ENCODE data around the gene CLPTM1.
A peak's percentile ranks its signal among the peaks of the same experiment; 100 is the strongest.

The CLPTM1 gene

GRCh38 chr19:44930088-44930487 lies 25.1 kb upstream of the CLPTM1 start:
- H3K79me1 ChIP-seq (replicated peaks; ENCODE audit: low read length, poor library complexity, severe bottlenecking): no peaks in the 10 kb centered on the region
- no peak overlapping the region for H3K4ac ChIP-seq (ENCODE audit: low read depth in 1 of 2, low read length in 2 of 2)
- H3K27ac ChIP-seq (ENCODE audit: low read length, poor library complexity, severe bottlenecking): no peak overlapping the region
- no peak overlapping the region for H3K18ac ChIP-seq (ENCODE audit: low read depth in 1 of 2, low read length in 2 of 2)
- H3K9me3 ChIP-seq (ENCODE audit: control insufficient read depth, low read length): no peaks in the 10 kb centered on the region
- H2BK12ac ChIP-seq (ENCODE audit: low read length in 2 of 2): no peak overlapping the region
- no peak overlapping the region for H2AK5ac ChIP-seq (ENCODE audit: low read length, severe bottlenecking)
- H3K36me3 ChIP-seq (ENCODE audit: control insufficient read depth in 1 of 2, insufficient read depth in 2 of 2, low read depth in 1 of 2, low read length in 2 of 2): no peaks in the 10 kb centered on the region
- H2BK5ac ChIP-seq (ENCODE audit: low read depth, low read length, poor library complexity, severe bottlenecking): no peak overlapping the region
- peaks cover 7% of the 10 kb centered on the region for H3K4me1 ChIP-seq (ENCODE audit: control insufficient read depth, insufficient read depth, low read depth, low read length)
- no peak for DNase-seq
- H2BK15ac ChIP-seq (ENCODE audit: low read depth, poor library complexity, severe bottlenecking): no peak overlapping the region
- no peak overlapping the region for H2AFZ ChIP-seq (ENCODE audit: low read depth, low read length)
- no peak overlapping the region for H4K8ac ChIP-seq (ENCODE audit: low read length)
- H3K4me2 ChIP-seq (ENCODE audit: low read length, poor library complexity, severe bottlenecking): no peak overlapping the region
- no peak overlapping the region for H2BK120ac ChIP-seq (ENCODE audit: low read depth, low read length)
- no peak overlapping the region for H3K14ac ChIP-seq (ENCODE audit: low read length in 2 of 2)
- H3K23ac ChIP-seq (ENCODE audit: low read length in 2 of 2): no peak overlapping the region
- WGBS: 91% methylated on average over 7 of the region's 7 CpGs
- no peak overlapping the region for H3K4me3 ChIP-seq (ENCODE audit: insufficient read depth in 1 of 2, low read depth in 1 of 2, low read length in 2 of 2)
- H4K91ac ChIP-seq (ENCODE audit: low read length): no peak overlapping the region
- no peak overlapping the region for H3K9ac ChIP-seq (ENCODE audit: low read length)
- no peaks in the 10 kb centered on the region for H3K27me3 ChIP-seq (ENCODE audit: control insufficient read depth in 1 of 2, insufficient read depth in 1 of 2, low read length in 2 of 2)

DNA sequence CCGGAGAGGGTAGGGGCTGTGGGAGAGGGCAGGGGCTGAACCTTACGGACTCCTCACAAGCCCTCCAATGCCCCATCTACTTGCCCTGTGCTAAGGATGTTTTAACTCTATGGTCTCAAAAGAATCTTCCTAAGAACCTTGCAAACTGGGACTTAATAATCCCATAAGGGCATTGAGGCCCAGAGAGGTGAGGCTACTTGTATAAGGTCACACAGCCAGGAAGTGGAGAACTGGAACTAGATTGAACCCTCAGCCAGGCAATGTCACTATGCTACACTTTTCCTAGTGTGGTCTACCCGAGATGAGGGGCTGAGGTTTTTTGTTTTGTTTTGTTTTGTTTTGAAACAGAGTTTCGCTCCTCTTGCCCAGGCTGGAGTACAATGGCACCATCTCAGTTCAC lies 23.6 kb upstream of the CLPTM1 start:
- Histone ChIP-seq H4K91ac (ENCODE audit: low read length) (no peak overlapping the region), H3K9me3 (ENCODE audit: control insufficient read depth, low read length) (no peaks in the 10 kb centered on the region), H3K27ac (ENCODE audit: low read length, poor library complexity, severe bottlenecking) (no peak overlapping the region), H3K4me1 (ENCODE audit: control insufficient read depth, insufficient read depth, low read depth, low read length) (peaks cover 6% of the 10 kb centered on the region), H3K23ac (ENCODE audit: low read length in 2 of 2) (no peak overlapping the region), H2BK15ac (ENCODE audit: low read depth, poor library complexity, severe bottlenecking) (peak overlapping the region; percentile 52), H3K79me1 (replicated peaks; ENCODE audit: low read length, poor library complexity, severe bottlenecking) (no peaks in the 10 kb centered on the region), H4K8ac (ENCODE audit: low read length) (no peak overlapping the region), H3K18ac (ENCODE audit: low read depth in 1 of 2, low read length in 2 of 2) (no peak overlapping the region), H3K4me3 (ENCODE audit: insufficient read depth in 1 of 2, low read depth in 1 of 2, low read length in 2 of 2) (no peak overlapping the region), H2BK5ac (ENCODE audit: low read depth, low read length, poor library complexity, severe bottlenecking) (no peak overlapping the region), H3K9ac (ENCODE audit: low read length) (no peak overlapping the region), H2AK5ac (ENCODE audit: low read length, severe bottlenecking) (no peak overlapping the region), H3K4me2 (ENCODE audit: low read length, poor library complexity, severe bottlenecking) (no peak overlapping the region), H3K27me3 (ENCODE audit: control insufficient read depth in 1 of 2, insufficient read depth in 1 of 2, low read length in 2 of 2) (no peaks in the 10 kb centered on the region), H3K14ac (ENCODE audit: low read length in 2 of 2) (no peak overlapping the region), H2BK12ac (ENCODE audit: low read length in 2 of 2) (no peak overlapping the region), H3K4ac (ENCODE audit: low read depth in 1 of 2, low read length in 2 of 2) (no peak overlapping the region), H2AFZ (ENCODE audit: low read depth, low read length) (no peak overlapping the region), H2BK120ac (ENCODE audit: low read depth, low read length) (no peak overlapping the region), H3K36me3 (ENCODE audit: control insufficient read depth in 1 of 2, insufficient read depth in 2 of 2, low read depth in 1 of 2, low read length in 2 of 2) (no peaks in the 10 kb centered on the region)
- 89% methylated on average over 4 of the region's 4 CpGs for WGBS
- DNase-seq: no peak

- Histone ChIP-seq H2AK5ac (ENCODE audit: low read length, severe bottlenecking) (no peak overlapping the region), H3K27ac (ENCODE audit: low read length, poor library complexity, severe bottlenecking) (no peak overlapping the region), H3K9ac (ENCODE audit: low read length) (no peak overlapping the region), H2BK12ac (ENCODE audit: low read length in 2 of 2) (no peak overlapping the region), H4K8ac (ENCODE audit: low read length) (no peak overlapping the region), H3K4me3 (ENCODE audit: insufficient read depth in 1 of 2, low read depth in 1 of 2, low read length in 2 of 2) (no peak overlapping the region), H2AFZ (ENCODE audit: low read depth, low read length) (no peak overlapping the region), H2BK120ac (ENCODE audit: low read depth, low read length) (no peak overlapping the region), H3K79me1 (replicated peaks; ENCODE audit: low read length, poor library complexity, severe bottlenecking) (no peaks in the 10 kb centered on the region), H2BK15ac (ENCODE audit: low read depth, poor library complexity, severe bottlenecking) (no peak overlapping the region), H2BK5ac (ENCODE audit: low read depth, low read length, poor library complexity, severe bottlenecking) (no peak overlapping the region), H3K27me3 (ENCODE audit: control insufficient read depth in 1 of 2, insufficient read depth in 1 of 2, low read length in 2 of 2) (no peaks in the 10 kb centered on the region), H3K4me1 (ENCODE audit: control insufficient read depth, insufficient read depth, low read depth, low read length) (peaks cover 3% of the 10 kb centered on the region), H3K36me3 (ENCODE audit: control insufficient read depth in 1 of 2, insufficient read depth in 2 of 2, low read depth in 1 of 2, low read length in 2 of 2) (no peaks in the 10 kb centered on the region), H3K4ac (ENCODE audit: low read depth in 1 of 2, low read length in 2 of 2) (no peak overlapping the region), H4K91ac (ENCODE audit: low read length) (no peak overlapping the region), H3K23ac (ENCODE audit: low read length in 2 of 2) (no peak overlapping the region), H3K14ac (ENCODE audit: low read length in 2 of 2) (no peak overlapping the region), H3K9me3 (ENCODE audit: control insufficient read depth, low read length) (no peaks in the 10 kb centered on the region), H3K18ac (ENCODE audit: low read depth in 1 of 2, low read length in 2 of 2) (no peak overlapping the region), H3K4me2 (ENCODE audit: low read length, poor library complexity, severe bottlenecking) (no peak overlapping the region)
- 77% methylated on average over 4 of the region's 5 CpGs for WGBS
- no peak for DNase-seq
Observed at GRCh38 chr19:44939668-44940067, 15.5 kb upstream of the CLPTM1 start.

GRCh38 chr19:44942067-44942571 lies 13.1 kb upstream of the CLPTM1 start, which contains the start of gene APOC4:
Gene APOC4 (plus strand): TSS chr19:44942237. CDS start chr19:44942278, 41 bp downstream.
- H2BK120ac ChIP-seq (ENCODE audit: low read depth, low read length): no peak within 1 kb of the TSS
- H3K23ac ChIP-seq (ENCODE audit: low read length in 2 of 2): peak within 1 kb of the TSS in 1 of 2 experiments; percentile 14
- H2BK15ac ChIP-seq (ENCODE audit: low read depth, poor library complexity, severe bottlenecking): no peak within 1 kb of the TSS
- no peaks in the 10 kb centered on the region for H3K9me3 ChIP-seq (ENCODE audit: control insufficient read depth, low read length)
- peak within 1 kb of the TSS; percentile 53 for H4K91ac ChIP-seq (ENCODE audit: low read length)
- H3K18ac ChIP-seq (ENCODE audit: low read depth in 1 of 2, low read length in 2 of 2): no peak within 1 kb of the TSS
- no peak within 1 kb of the TSS for H3K27ac ChIP-seq (ENCODE audit: low read length, poor library complexity, severe bottlenecking)
- no peak within 1 kb of the TSS for H2AFZ ChIP-seq (ENCODE audit: low read depth, low read length)
- peaks cover 3% of the 10 kb centered on the region for H3K4me1 ChIP-seq (ENCODE audit: control insufficient read depth, insufficient read depth, low read depth, low read length)
- H3K79me1 ChIP-seq (replicated peaks; ENCODE audit: low read length, poor library complexity, severe bottlenecking): no peaks in the 10 kb centered on the region
- H2BK12ac ChIP-seq (ENCODE audit: low read length in 2 of 2): no peak within 1 kb of the TSS
- H4K8ac ChIP-seq (ENCODE audit: low read length): no peak within 1 kb of the TSS
- no peak within 1 kb of the TSS for H3K4me2 ChIP-seq (ENCODE audit: low read length, poor library complexity, severe bottlenecking)
- H3K9ac ChIP-seq (ENCODE audit: low read length): no peak within 1 kb of the TSS
- H3K27me3 ChIP-seq (ENCODE audit: control insufficient read depth in 1 of 2, insufficient read depth in 1 of 2, low read length in 2 of 2): no peaks in the 10 kb centered on the region
- DNase-seq: no peak
- H3K36me3 ChIP-seq (ENCODE audit: control insufficient read depth in 1 of 2, insufficient read depth in 2 of 2, low read depth in 1 of 2, low read length in 2 of 2): no peaks in the 10 kb centered on the region
- 91% methylated on average over 14 of the region's 14 CpGs for WGBS
- H3K4me3 ChIP-seq (ENCODE audit: insufficient read depth in 1 of 2, low read depth in 1 of 2, low read length in 2 of 2): no peak within 1 kb of the TSS
- no peak within 1 kb of the TSS for H2AK5ac ChIP-seq (ENCODE audit: low read length, severe bottlenecking)
- no peak within 1 kb of the TSS for H3K4ac ChIP-seq (ENCODE audit: low read depth in 1 of 2, low read length in 2 of 2)
- no peak within 1 kb of the TSS for H2BK5ac ChIP-seq (ENCODE audit: low read depth, low read length, poor library complexity, severe bottlenecking)
- H3K14ac ChIP-seq (ENCODE audit: low read length in 2 of 2): no peak within 1 kb of the TSS

Data from mesenchymal stem cell (in vitro differentiated cells and primary cell).